Mammary epithelial cell (primary cell): ENCODE measurements around the gene GLCE.

ENCODE experiments used
- EZH2 ChIP-seq: IDR thresholded peaks from 2 replicates; pipeline ENCODE4 v1.6.1; 2012; ENCODE audit warnings: low read length, inconsistent platforms, borderline replicate concordance
- TF ChIP-seq, protein P1 (sequence below), 2 donors: IDR thresholded peaks in 1 of 2; conservative IDR thresholded peaks in 1 of 2; 2 replicates each; pipeline ENCODE4 v1.5.1; 2011 to 2012; ENCODE audit warnings: inconsistent platforms in 2 of 2, low read length in 2 of 2, mild to moderate bottlenecking in 2 of 2, control low read depth in 1 of 2, low read depth in 1 of 2; ENCODE audit not compliant: insufficient read depth in 1 of 2; ENCODE audit errors: extremely low read depth in 1 of 2

DNA sequence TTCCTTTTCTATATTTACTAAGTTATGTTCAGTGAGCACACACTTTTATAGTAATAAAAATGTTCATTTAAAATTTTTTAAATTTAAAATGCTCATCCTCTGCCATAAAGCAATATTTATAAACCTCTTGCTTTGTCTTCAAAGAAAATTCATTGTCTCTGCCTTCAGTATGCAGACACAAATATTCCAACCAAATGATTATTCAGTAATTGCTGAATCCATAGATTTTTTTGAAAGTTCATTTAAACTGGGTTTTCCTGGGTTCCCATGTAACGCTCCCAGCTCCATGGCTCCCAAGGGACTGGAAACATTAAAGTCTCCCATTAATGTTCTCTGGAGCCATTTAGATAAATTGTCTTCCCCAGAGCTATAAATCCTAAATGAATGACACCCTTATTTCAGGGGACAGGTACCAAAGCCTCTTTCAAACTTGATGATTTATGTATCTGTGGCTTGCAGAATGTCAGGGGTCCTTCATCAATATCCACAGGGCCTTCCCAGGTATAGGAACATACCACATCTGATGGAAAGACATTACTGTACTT lies 15.2 kb upstream of the GLCE start:
- TF ChIP-seq, protein P1, sequence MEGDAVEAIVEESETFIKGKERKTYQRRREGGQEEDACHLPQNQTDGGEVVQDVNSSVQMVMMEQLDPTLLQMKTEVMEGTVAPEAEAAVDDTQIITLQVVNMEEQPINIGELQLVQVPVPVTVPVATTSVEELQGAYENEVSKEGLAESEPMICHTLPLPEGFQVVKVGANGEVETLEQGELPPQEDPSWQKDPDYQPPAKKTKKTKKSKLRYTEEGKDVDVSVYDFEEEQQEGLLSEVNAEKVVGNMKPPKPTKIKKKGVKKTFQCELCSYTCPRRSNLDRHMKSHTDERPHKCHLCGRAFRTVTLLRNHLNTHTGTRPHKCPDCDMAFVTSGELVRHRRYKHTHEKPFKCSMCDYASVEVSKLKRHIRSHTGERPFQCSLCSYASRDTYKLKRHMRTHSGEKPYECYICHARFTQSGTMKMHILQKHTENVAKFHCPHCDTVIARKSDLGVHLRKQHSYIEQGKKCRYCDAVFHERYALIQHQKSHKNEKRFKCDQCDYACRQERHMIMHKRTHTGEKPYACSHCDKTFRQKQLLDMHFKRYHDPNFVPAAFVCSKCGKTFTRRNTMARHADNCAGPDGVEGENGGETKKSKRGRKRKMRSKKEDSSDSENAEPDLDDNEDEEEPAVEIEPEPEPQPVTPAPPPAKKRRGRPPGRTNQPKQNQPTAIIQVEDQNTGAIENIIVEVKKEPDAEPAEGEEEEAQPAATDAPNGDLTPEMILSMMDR (conservative IDR thresholded peaks at IDR 0.05 in 1 of 2, IDR thresholded peaks at IDR 0.05 in 1 of 2; ENCODE audit: extremely low read depth in 1 of 2, insufficient read depth in 1 of 2, low read depth in 1 of 2, low read length in 2 of 2): no peak
- no peak for TF ChIP-seq EZH2
